ENCODE measurements around the gene GALNTL6.

GRCh38 chr4:172096786-172097185 lies 283.6 kb downstream of the GALNTL6 start:
- TF ChIP-seq CTCF (IDR thresholded peaks at IDR 0.05; ENCODE audit: insufficient read depth, low read length, poor library complexity, severe bottlenecking) = no peak
- no peak for TF ChIP-seq EZH2phosphoT487 (conservative IDR thresholded peaks at IDR 0.05; ENCODE audit: low read length)
